NCI-H146 treated with DMSO at 0.1 percent for 48 hours (cell line): Measurements from ENCODE around the gene PRKAA1.
A peak's percentile ranks its signal among the peaks of the same experiment; 100 is the strongest.
"Not testable (repeated sequence)": the region's sequence is repeated elsewhere in the genome, so short reads cannot be mapped to it uniquely, and the experiment has no call there.

Source experiments
- DNase-seq: peaks from one replicate; lab custom pipeline; 2025; ENCODE audit not compliant: unreplicated experiment; lab: John Stamatoyannopoulos, UW

Gene PRKAA1

GRCh38 chr5:40826489-40827187 lies 28.5 kb upstream of the PRKAA1 start:
- DNase-seq = no peak

- not testable (repeated sequence) for DNase-seq
Observed at GRCh38 chr5:40825461-40826043, 27.4 kb upstream of the PRKAA1 start.

GRCh38 chr5:40823459-40823858 lies 25.3 kb upstream of the PRKAA1 start:
- no peak for DNase-seq

- no peak for DNase-seq
Observed at GRCh38 chr5:40813698-40814281, 15.6 kb upstream of the PRKAA1 start.

GRCh38 chr5:40812125-40812524 lies 14.0 kb upstream of the PRKAA1 start:
- DNase-seq = no peak

- no peak for DNase-seq
Observed at GRCh38 chr5:40801771-40802562, 3.8 kb upstream of the PRKAA1 start.

- DNase-seq = no peak
Observed at GRCh38 chr5:40799258-40799657, 1.1 kb upstream of the PRKAA1 start.

- DNase-seq = no peak
Observed at GRCh38 chr5:40798801-40799210, 632 bp upstream of the PRKAA1 start.

- peak; percentile 55 for DNase-seq
Observed at GRCh38 chr5:40797273-40798011, 732 bp downstream of the PRKAA1 start.

GRCh38 chr5:40796487-40796889 lies 1.7 kb downstream of the PRKAA1 start:
- no peak for DNase-seq

- DNase-seq = not testable (repeated sequence)
Observed at GRCh38 chr5:40794877-40795276, 3.3 kb downstream of the PRKAA1 start.

GRCh38 chr5:40794340-40794739 lies 3.8 kb downstream of the PRKAA1 start:
- DNase-seq = not testable (repeated sequence)

GRCh38 chr5:40792691-40793090 lies 5.5 kb downstream of the PRKAA1 start:
- DNase-seq = not testable (repeated sequence)

- DNase-seq = no peak
Observed at GRCh38 chr5:40791715-40792139, 6.4 kb downstream of the PRKAA1 start.

GRCh38 chr5:40790947-40791593 lies 7.1 kb downstream of the PRKAA1 start:
- no peak for DNase-seq

GRCh38 chr5:40788941-40789340 lies 9.2 kb downstream of the PRKAA1 start:
- not testable (repeated sequence) for DNase-seq

- no peak for DNase-seq
Observed at GRCh38 chr5:40787986-40788385, 10.2 kb downstream of the PRKAA1 start.

- DNase-seq = not testable (repeated sequence)
Observed at GRCh38 chr5:40786664-40787063, 11.5 kb downstream of the PRKAA1 start.

- no peak for DNase-seq
Observed at GRCh38 chr5:40784916-40785315, 13.3 kb downstream of the PRKAA1 start.

- DNase-seq = no peak
Observed at GRCh38 chr5:40784027-40784653, 14.0 kb downstream of the PRKAA1 start.
